Neural cell (in vitro differentiated cells): ENCODE data around the gene RSPRY1.
"Not testable (repeated sequence)": the region's sequence is repeated elsewhere in the genome, so short reads cannot be mapped to it uniquely, and the experiment has no call there.

ENCODE experiments used
- CTCF ChIP-seq: fragments of 450-650 bp; IDR thresholded peaks from 2 replicates; pipeline ENCODE4 v1.5.1; 2014; ENCODE audit warnings: antibody characterized with exemption, mild to moderate bottlenecking, moderate library complexity; ENCODE audit not compliant: poor library complexity, severe bottlenecking
- EP300 ChIP-seq: fragments of 450-650 bp; conservative IDR thresholded peaks from 2 replicates; pipeline ENCODE4 v1.6.1; 2014; ENCODE audit warnings: antibody characterized with exemption, mild to moderate bottlenecking, moderate library complexity; ENCODE audit not compliant: poor library complexity, severe bottlenecking

DNA sequence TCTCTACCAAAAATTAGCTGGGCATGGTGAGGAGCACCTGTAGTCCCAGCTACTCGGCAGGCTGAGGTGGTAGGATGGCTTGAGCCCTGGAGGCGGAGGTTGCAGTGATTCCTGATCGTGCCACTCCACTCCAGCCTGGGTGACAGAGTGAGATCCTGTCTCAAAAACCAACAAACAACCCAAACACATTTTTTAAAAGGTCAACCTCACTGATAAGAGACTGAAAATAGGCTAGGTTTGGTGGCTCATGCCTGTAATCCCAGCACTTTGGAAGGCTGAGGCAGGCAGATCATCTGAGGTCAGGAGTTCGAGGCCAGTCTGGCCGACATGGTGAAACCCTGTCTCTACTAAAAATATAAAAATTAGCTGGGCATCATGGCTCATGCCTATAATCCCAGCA lies 89.8 kb downstream of the RSPRY1 start:
- not testable (repeated sequence) for TF ChIP-seq CTCF, EP300
